Neuronal stem cell (in vitro differentiated cells): ENCODE measurements around the gene RAB11FIP3.

Experiments
- DNase-seq: peaks from one replicate; pipeline ENCODE4 v3.0.0-alpha.2; 2013; ENCODE audit warnings: low spot score
- H2AFZ ChIP-seq: one replicate; pipeline ENCODE4 v1.6.1; 2013; ENCODE audit warnings: mild to moderate bottlenecking, low read length, inconsistent platforms
- H2AK5ac ChIP-seq: 2 replicates; pipeline ENCODE4 v1.6.1; 2013; ENCODE audit warnings: low read depth, mild to moderate bottlenecking, inconsistent platforms, low read length, moderate library complexity, mixed read lengths
- H2BK120ac ChIP-seq: 2 replicates; pipeline ENCODE4 v1.6.1; 2013; ENCODE audit warnings: low read depth, mild to moderate bottlenecking, inconsistent platforms, low read length, moderate library complexity, mixed read lengths
- H2BK12ac ChIP-seq: one replicate; pipeline ENCODE4 v1.6.1; 2013; ENCODE audit warnings: low read length, inconsistent platforms
- H2BK15ac ChIP-seq: 2 replicates; pipeline ENCODE4 v1.6.1; 2013; ENCODE audit warnings: mild to moderate bottlenecking, low read length, inconsistent platforms, mixed read lengths
- H2BK5ac ChIP-seq: one replicate; pipeline ENCODE4 v1.6.1; 2013; ENCODE audit warnings: inconsistent platforms, mild to moderate bottlenecking, low read length, moderate library complexity
- H3K14ac ChIP-seq: one replicate; pipeline ENCODE4 v1.6.1; 2013; ENCODE audit warnings: low read length, inconsistent platforms
- H3K18ac ChIP-seq: 2 replicates; pipeline ENCODE4 v1.6.1; 2013; ENCODE audit warnings: low read length, inconsistent platforms
- H3K23ac ChIP-seq: 2 replicates; pipeline ENCODE4 v1.6.1; 2013; ENCODE audit warnings: low read depth, mild to moderate bottlenecking, mixed read lengths, low read length, inconsistent platforms; ENCODE audit not compliant: poor library complexity
- H3K27ac ChIP-seq: replicated peaks from 3 replicates; pipeline ENCODE4 v1.5.1; 2013; ENCODE audit warnings: low read length, inconsistent platforms
- H3K27me3 ChIP-seq, 3 experiments: 2 replicates each; pipeline ENCODE4 v1.6.1; 2013; ENCODE audit warnings: low read length in 3 of 3, mild to moderate bottlenecking in 2 of 3, inconsistent platforms in 1 of 3, low read depth in 1 of 3, mixed read lengths in 1 of 3, moderate library complexity in 1 of 3; ENCODE audit not compliant: control insufficient read depth in 3 of 3, insufficient read depth in 3 of 3
- H3K36me3 ChIP-seq, 2 donors: replicated peaks in 1 of 2; 2 replicates each; pipeline ENCODE4 v1.6.1; 2013; ENCODE audit warnings: low read length in 2 of 2; ENCODE audit not compliant: control insufficient read depth in 2 of 2, insufficient read depth in 2 of 2
- H3K4ac ChIP-seq: 2 replicates; pipeline ENCODE4 v1.6.1; 2013; ENCODE audit warnings: inconsistent platforms, mild to moderate bottlenecking, low read length, moderate library complexity
- H3K4me1 ChIP-seq, 2 donors: 1 replicate in 1 of 2; 2 replicates in 1 of 2; pipeline ENCODE4 v1.6.1; 2013; ENCODE audit warnings: low read length in 2 of 2, low read depth in 1 of 2; ENCODE audit not compliant: control insufficient read depth in 2 of 2, insufficient read depth in 1 of 2
- H3K4me2 ChIP-seq: one replicate; pipeline ENCODE4 v1.6.1; 2013; ENCODE audit warnings: mild to moderate bottlenecking, low read length, inconsistent platforms; ENCODE audit not compliant: insufficient read depth, poor library complexity, severe bottlenecking
- H3K4me3 ChIP-seq, 2 donors: 2 replicates each; pipeline ENCODE4 v1.5.1; 2013; ENCODE audit warnings: low read length in 2 of 2, mild to moderate bottlenecking in 2 of 2, inconsistent platforms in 1 of 2, moderate library complexity in 1 of 2
- H3K79me1 ChIP-seq: one replicate; pipeline ENCODE4 v1.6.1; 2013; ENCODE audit warnings: low read depth, mild to moderate bottlenecking, inconsistent platforms, low read length, moderate library complexity
- H3K9ac ChIP-seq: one replicate; pipeline ENCODE4 v1.6.1; 2013; ENCODE audit warnings: mild to moderate bottlenecking, low read depth, low read length, inconsistent platforms; ENCODE audit not compliant: poor library complexity
- H3K9me3 ChIP-seq, 2 donors: replicated peaks in 1 of 2; 2 replicates each; pipeline versions ENCODE3 to v1.6.1; 2013; ENCODE audit warnings: low read length in 2 of 2, mild to moderate bottlenecking in 2 of 2, inconsistent platforms in 1 of 2, low read depth in 1 of 2, mixed read lengths in 1 of 2, moderate library complexity in 1 of 2; ENCODE audit not compliant: control insufficient read depth in 2 of 2, insufficient read depth in 1 of 2
- H4K8ac ChIP-seq: one replicate; pipeline ENCODE4 v1.6.1; 2013; ENCODE audit warnings: low read depth, mild to moderate bottlenecking, inconsistent platforms, low read length, moderate library complexity
- H4K91ac ChIP-seq: one replicate; pipeline ENCODE4 v1.6.1; 2013; ENCODE audit warnings: low read length, low read depth, mild to moderate bottlenecking, inconsistent platforms; ENCODE audit not compliant: poor library complexity
- WGBS, 2 donors: extraction: QIAGEN DNeasy Blood & Tissue Kit; methylation state at CpG; one replicate each; pipeline ENCODE4 v1.1.7; 2013; ENCODE audit warnings: missing lambda C conversion rate in 2 of 2, mixed read lengths in 1 of 2; ENCODE audit not compliant: insufficient read length in 2 of 2, insufficient replicate concordance in 1 of 2; ENCODE audit errors: extremely low coverage in 2 of 2; 5-methylcytosine and 5-hydroxymethylcytosine counted together

The RAB11FIP3 gene

DNA sequence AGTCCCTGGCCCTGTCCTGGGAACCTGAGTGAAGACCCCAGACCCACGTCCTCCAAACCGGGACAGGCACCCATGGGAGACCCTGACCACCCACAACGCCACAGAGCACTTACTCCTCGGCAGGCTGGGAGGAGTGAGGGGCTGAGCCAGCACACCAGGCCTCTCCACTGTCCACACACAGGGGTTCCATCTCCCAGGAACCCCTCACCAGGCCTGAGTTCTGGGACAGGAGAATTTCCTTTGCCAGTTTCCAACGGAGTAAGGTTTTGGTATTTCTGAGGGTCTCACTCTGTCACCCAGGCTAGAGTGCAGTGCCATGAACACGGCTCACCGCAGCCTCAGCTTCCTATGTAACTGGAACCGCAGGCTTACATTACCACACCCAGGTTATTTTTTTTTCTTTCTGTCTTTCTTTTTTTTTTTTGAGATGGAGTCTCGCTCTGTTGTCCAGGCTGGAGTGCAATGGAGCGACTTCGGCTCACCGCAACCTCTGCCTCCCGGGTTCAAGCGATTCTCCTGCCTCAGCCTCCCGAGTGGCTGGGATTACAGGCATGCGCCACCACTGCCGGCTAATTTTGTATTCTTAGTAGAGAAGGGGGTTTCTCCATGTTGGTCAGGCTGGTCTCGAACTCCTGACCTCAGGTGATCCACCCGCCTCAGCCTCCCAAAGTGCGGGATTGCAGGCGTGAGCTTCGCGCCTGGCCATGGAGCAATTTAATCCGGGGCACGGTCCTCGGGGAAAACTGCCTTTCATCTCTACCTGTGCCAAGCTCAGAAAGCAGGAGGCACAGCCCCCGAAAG lies 45.3 kb upstream of the RAB11FIP3 start:
- no peak for DNase-seq
- Histone ChIP-seq H2BK120ac (no peak overlapping the region), H3K4me3 (peak overlapping the region; percentile 32 to 78), H3K27ac (no peak overlapping the region), H3K23ac (no peak overlapping the region), H4K8ac (no peak overlapping the region), H4K91ac (no peak overlapping the region), H3K36me3 (peaks cover 9 to 23% of the 10 kb centered on the region in 2 donors), H3K4me2 (peak overlapping the region; percentile 89), H3K9me3 (no peaks in the 10 kb centered on the region), H3K9ac (no peak overlapping the region), H3K27me3 (peaks cover 0 to 19% (median 7%) of the 10 kb centered on the region in 3 experiments), H2AK5ac (peak overlapping the region; percentile 75), H3K4ac (no peak overlapping the region), H3K14ac (no peak overlapping the region), H3K4me1 (peaks cover 20 to 21% of the 10 kb centered on the region in 2 donors), H2AFZ (no peak overlapping the region), H2BK15ac (no peak overlapping the region), H2BK12ac (no peak overlapping the region), H2BK5ac (no peak overlapping the region), H3K18ac (no peak overlapping the region), H3K79me1 (peaks cover 13% of the 10 kb centered on the region)
- WGBS, 2 donors, result no CpG with 5 or more reads among the region's 27 CpGs

DNA sequence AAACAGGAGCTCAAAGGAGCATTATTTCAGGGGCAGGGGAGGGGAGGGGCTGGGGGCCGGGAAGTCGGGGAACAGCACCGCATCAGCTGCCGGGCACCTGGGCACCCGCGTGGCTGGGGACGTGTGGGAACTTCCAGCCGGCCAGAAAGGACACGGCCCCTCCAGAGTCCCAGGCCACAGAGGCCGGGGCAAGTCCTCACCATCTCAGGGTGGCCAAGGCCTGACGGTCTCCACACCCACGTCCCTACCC lies 44.8 kb upstream of the RAB11FIP3 start:
- Histone ChIP-seq H4K8ac (no peak overlapping the region), H3K27ac (no peak overlapping the region), H2BK120ac (no peak overlapping the region)

DNA sequence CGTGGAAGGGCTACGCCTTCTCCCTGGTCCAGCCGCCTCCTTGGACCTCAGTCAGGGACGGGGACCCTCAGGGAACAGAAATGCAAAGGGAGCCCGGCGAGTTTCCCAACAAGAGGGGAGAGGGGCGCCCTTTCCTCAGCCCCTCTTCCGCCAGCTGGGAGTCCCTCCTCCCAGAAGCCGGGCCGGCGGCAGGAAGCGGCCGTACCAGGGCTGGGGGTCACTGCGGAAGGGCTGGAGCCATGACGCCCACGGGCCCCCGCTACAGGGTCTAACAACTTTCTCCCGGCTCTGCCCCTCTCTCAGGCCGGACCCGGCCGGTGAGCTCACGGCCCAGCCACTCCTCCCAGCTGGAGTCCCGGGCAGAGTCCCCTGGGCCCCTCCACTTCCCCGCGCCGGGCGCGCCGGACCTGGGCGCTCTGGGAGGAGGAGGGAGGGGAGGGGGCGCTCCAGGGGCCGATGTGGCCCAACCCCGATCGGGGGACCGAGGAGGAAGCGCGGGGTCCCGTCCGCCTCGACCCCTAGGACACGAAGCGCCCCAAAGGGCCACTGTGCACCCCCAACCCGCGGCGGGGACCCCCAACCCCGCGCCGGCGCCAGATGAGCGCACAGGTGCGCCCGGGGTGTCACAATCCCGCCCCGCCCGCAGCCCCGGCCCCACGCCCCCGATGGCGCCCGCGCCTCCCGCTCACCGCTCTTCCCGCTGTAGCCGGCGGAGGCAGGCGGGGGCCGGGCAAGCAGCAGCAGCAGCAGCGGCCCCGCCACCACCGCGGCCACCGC lies 44.2 kb upstream of the RAB11FIP3 start:
- Histone ChIP-seq H3K4me3 (peak overlapping the region; percentile 78 to 96), H3K9ac (peak overlapping the region; percentile 90), H4K91ac (no peak overlapping the region), H3K27me3 (peaks cover 0 to 19% (median 7%) of the 10 kb centered on the region in 3 experiments), H2BK12ac (peak overlapping the region; percentile 73), H3K79me1 (peaks cover 13% of the 10 kb centered on the region), H2AK5ac (peak overlapping the region; percentile 75), H2BK5ac (no peak overlapping the region), H3K4me2 (peak overlapping the region; percentile 89), H2BK120ac (no peak overlapping the region), H3K18ac (peak overlapping the region; percentile 89), H3K9me3 (no peaks in the 10 kb centered on the region), H3K23ac (peak overlapping the region; percentile 55), H4K8ac (no peak overlapping the region), H3K14ac (peak overlapping the region; percentile 94), H2BK15ac (peak overlapping the region; percentile 26), H3K4me1 (peaks cover 20 to 21% of the 10 kb centered on the region in 2 donors), H3K4ac (no peak overlapping the region), H3K36me3 (peaks cover 6 to 17% of the 10 kb centered on the region in 2 donors), H3K27ac (no peak overlapping the region), H2AFZ (peak overlapping the region; percentile 85)
- DNase-seq, result no peak
- no CpG with 5 or more reads among the region's 73 CpGs for WGBS, 2 donors

More for the DNA sequence above, 44.8 kb upstream of the RAB11FIP3 start:
- Histone ChIP-seq H3K36me3 (peaks cover 9 to 22% of the 10 kb centered on the region in 2 donors), H2BK5ac (no peak overlapping the region), H3K4me1 (peaks cover 20 to 21% of the 10 kb centered on the region in 2 donors), H3K4me3 (peak overlapping the region; percentile 78 to 96), H3K4me2 (peak overlapping the region; percentile 89), H2BK15ac (peak overlapping the region; percentile 26), H3K79me1 (peaks cover 13% of the 10 kb centered on the region), H3K4ac (no peak overlapping the region), H4K91ac (no peak overlapping the region), H3K9me3 (no peaks in the 10 kb centered on the region), H2BK12ac (peak overlapping the region; percentile 73), H3K9ac (peak overlapping the region; percentile 90), H3K18ac (peak overlapping the region; percentile 89), H3K27me3 (peaks cover 0 to 19% (median 7%) of the 10 kb centered on the region in 3 experiments), H2AFZ (peak overlapping the region; percentile 85), H2AK5ac (peak overlapping the region; percentile 75), H3K23ac (no peak overlapping the region), H3K14ac (peak overlapping the region; percentile 94)
- no CpG with 5 or more reads among the region's 12 CpGs for WGBS, 2 donors
- no peak for DNase-seq
